ENCODE measurements around the gene CDC73. TPM values are rescaled to one million over a fixed set of nuclear protein-coding genes. Genes with fewer than 3 reads are reported as not detected.

CDC73 gene
- total RNA-seq, 1 donor from 2014 or later, result 59.8 TPM

- H3K4me3 ChIP-seq, result no peak overlapping the region
- H3K36me3 ChIP-seq, result peaks cover 77% of the 10 kb centered on the region
- H3K27ac ChIP-seq, result no peak overlapping the region
- ATAC-seq (no peak), DNase-seq (no peak)
- intact Hi-C loops (cut with DNase I), result no loop called here
- H3K27me3 ChIP-seq (ENCODE audit: low read depth), result no peaks in the 10 kb centered on the region
- no peaks in the 10 kb centered on the region for H3K9me3 ChIP-seq
- no peak for TF ChIP-seq CTCF (IDR thresholded peaks at IDR 0.05)
- no peaks in the 10 kb centered on the region for H3K4me1 ChIP-seq
These were observed 18.4 kb downstream of the CDC73 start for GRCh38 chr1:193140254-193140653.

- DNase-seq, result no peak
- no peaks in the 10 kb centered on the region for H3K4me1 ChIP-seq
- H3K27ac ChIP-seq, result no peak overlapping the region
- intact Hi-C loops (cut with DNase I), result no loop called here
- H3K9me3 ChIP-seq, result no peaks in the 10 kb centered on the region
- H3K4me3 ChIP-seq, result no peak overlapping the region
- H3K36me3 ChIP-seq, result peaks cover 76% of the 10 kb centered on the region
- ATAC-seq, result no peak
- no peak for TF ChIP-seq CTCF (IDR thresholded peaks at IDR 0.05)
- H3K27me3 ChIP-seq (ENCODE audit: low read depth), result no peaks in the 10 kb centered on the region
These were observed 20.0 kb downstream of the CDC73 start for GRCh38 chr1:193141804-193142203.

GRCh38 chr1:193142409-193142808, 20.6 kb downstream of the CDC73 start:
- H3K27ac ChIP-seq, result no peak overlapping the region
- TF ChIP-seq CTCF (IDR thresholded peaks at IDR 0.05), result no peak
- H3K9me3 ChIP-seq, result no peaks in the 10 kb centered on the region
- ATAC-seq, result no peak
- H3K36me3 ChIP-seq, result peaks cover 71% of the 10 kb centered on the region
- no peaks in the 10 kb centered on the region for H3K27me3 ChIP-seq (ENCODE audit: low read depth)
- no peaks in the 10 kb centered on the region for H3K4me1 ChIP-seq
- intact Hi-C loops (cut with DNase I), result no loop called here
- no peak for DNase-seq
- no peak overlapping the region for H3K4me3 ChIP-seq

- peak in 1 of 2 donors; percentile 39 for ATAC-seq
- DNase-seq, result no peak
- no peak overlapping the region for H3K27ac ChIP-seq
- no peak overlapping the region for H3K4me3 ChIP-seq
- H3K36me3 ChIP-seq, result peaks cover 70% of the 10 kb centered on the region
- H3K4me1 ChIP-seq, result no peaks in the 10 kb centered on the region
- intact Hi-C loops (cut with DNase I), result no loop called here
- H3K9me3 ChIP-seq, result no peaks in the 10 kb centered on the region
- peak; percentile 36 for TF ChIP-seq CTCF (IDR thresholded peaks at IDR 0.05)
- no peaks in the 10 kb centered on the region for H3K27me3 ChIP-seq (ENCODE audit: low read depth)
These were observed 21.5 kb downstream of the CDC73 start for GRCh38 chr1:193143285-193143684.

- Histone ChIP-seq H3K36me3 (peaks cover 73% of the 10 kb centered on the region), H3K9me3 (no peaks in the 10 kb centered on the region), H3K27ac (no peak overlapping the region), H3K4me3 (no peak overlapping the region), H3K27me3 (ENCODE audit: low read depth) (no peaks in the 10 kb centered on the region), H3K4me1 (no peaks in the 10 kb centered on the region)
- TF ChIP-seq CTCF (IDR thresholded peaks at IDR 0.05), result no peak
- peak in 1 of 2 donors; percentile 75 for ATAC-seq
- intact Hi-C loops (cut with DNase I), result no loop called here
- no peak for DNase-seq
These were observed 22.6 kb downstream of the CDC73 start for GRCh38 chr1:193144361-193144938.
